Measurements from ENCODE around the gene SPATA4. TPM values are rescaled to one million over a fixed set of nuclear protein-coding genes. Genes with fewer than 3 reads are reported as not detected.

Gene SPATA4
- total and polyA plus RNA-seq, 9 of the 15 experiments (the other 6 are each of a cell fraction or from before 2014, with no cell fraction given), result not detected

DNA sequence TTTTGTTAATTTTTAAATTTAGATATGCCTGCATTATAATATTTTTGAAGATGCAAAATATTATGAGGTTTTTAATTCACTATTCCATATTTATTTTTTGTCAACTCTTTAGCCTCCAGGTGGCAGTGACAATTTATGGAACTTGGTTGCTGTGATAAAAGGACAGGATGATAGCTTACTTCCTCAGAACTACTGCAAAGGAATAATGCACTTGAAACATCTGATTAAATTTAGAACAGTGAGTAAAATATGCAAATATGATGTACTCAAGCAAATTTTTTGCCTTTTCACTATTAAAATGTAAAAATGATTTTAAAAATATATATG lies 45.1 kb downstream of the SPATA4 start:
- Histone ChIP-seq H4K20me1 (replicated peaks; ENCODE audit: control insufficient read depth, insufficient read depth, low read length) (no peaks in the 10 kb centered on the region), H3K4me3 (no peak overlapping the region), H2AFZ (ENCODE audit: low read depth, low read length) (no peak overlapping the region), H3K79me2 (ENCODE audit: control insufficient read depth, insufficient read depth, low read length) (no peaks in the 10 kb centered on the region), H3K9me3 (replicated peaks; ENCODE audit: control insufficient read depth, insufficient read depth, low read depth, low read length) (no peaks in the 10 kb centered on the region), H3K4me1 (replicated peaks in 1 of 2; ENCODE audit: control insufficient read depth in 2 of 2, insufficient read depth in 2 of 2, low read length in 2 of 2) (no peaks in the 10 kb centered on the region), H3K36me3 (ENCODE audit: control insufficient read depth, insufficient read depth, low read length) (no peaks in the 10 kb centered on the region), H3K27me3 (ENCODE audit: control insufficient read depth in 2 of 2, insufficient read depth in 2 of 2, low read length in 2 of 2) (no peaks in the 10 kb centered on the region), H3K27ac (ENCODE audit: extremely low read depth, low read depth, low read length) (no peak overlapping the region), H3K9ac (ENCODE audit: insufficient read depth in 1 of 2, low read depth in 2 of 2, low read length in 2 of 2) (no peak overlapping the region), H3K9me1 (ENCODE audit: control insufficient read depth, insufficient read depth, low read length) (no peaks in the 10 kb centered on the region), H3K4me2 (ENCODE audit: insufficient read depth, low read length) (no peak overlapping the region)
- no peak for ATAC-seq
- intact Hi-C loops (cut with micrococcal nuclease), result loop anchor here (1.0 kb wide), 1 partner anchor 191 kb away; no protein-coding TSS in a partner anchor
- in situ Hi-C loops (cut with MboI), result no loop called here
- ChIA-PET CTCF (ENCODE audit: low intra/inter-chr PET ratio) (interaction anchor here (2.2 kb wide), 1 partner anchor 190 kb away, joined by 20 read pairs; no protein-coding TSS in a partner anchor), POLR2A (interaction anchor here (0.7 kb wide), 1 partner anchor 158 kb away, joined by 3 read pairs; no protein-coding TSS in a partner anchor)
- no peak for FAIRE-seq
- no TSS peak for BruUV-seq (replicated peaks)
- DNase-seq (ENCODE audit: extremely low read depth in 1 of 4, low spot score in 3 of 4), result peak in 2 of 4 experiments; percentile 2
- TF ChIP-seq, protein P1, sequence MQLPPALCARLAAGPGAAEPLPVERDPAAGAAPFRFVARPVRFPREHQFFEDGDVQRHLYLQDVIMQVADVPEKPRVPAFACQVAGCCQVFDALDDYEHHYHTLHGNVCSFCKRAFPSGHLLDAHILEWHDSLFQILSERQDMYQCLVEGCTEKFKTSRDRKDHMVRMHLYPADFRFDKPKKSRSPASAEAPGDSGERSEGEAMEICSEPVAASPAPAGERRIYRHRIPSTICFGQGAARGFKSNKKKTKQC (CRISPR knock-in tag; IDR thresholded peaks at IDR 0.05), result no peak
- no peak for TF ChIP-seq ZNF232 (CRISPR knock-in tag; IDR thresholded peaks at IDR 0.05)
- TF ChIP-seq ZNF57 (CRISPR knock-in tag; IDR thresholded peaks at IDR 0.05), result no peak
- TF ChIP-seq ZBTB8A (IDR thresholded peaks at IDR 0.05; ENCODE audit: partially characterized antibody), result no peak
- no peak for TF ChIP-seq ZNF79 (CRISPR knock-in tag; IDR thresholded peaks at IDR 0.05; ENCODE audit: low read depth)
- TF ChIP-seq, protein P2, sequence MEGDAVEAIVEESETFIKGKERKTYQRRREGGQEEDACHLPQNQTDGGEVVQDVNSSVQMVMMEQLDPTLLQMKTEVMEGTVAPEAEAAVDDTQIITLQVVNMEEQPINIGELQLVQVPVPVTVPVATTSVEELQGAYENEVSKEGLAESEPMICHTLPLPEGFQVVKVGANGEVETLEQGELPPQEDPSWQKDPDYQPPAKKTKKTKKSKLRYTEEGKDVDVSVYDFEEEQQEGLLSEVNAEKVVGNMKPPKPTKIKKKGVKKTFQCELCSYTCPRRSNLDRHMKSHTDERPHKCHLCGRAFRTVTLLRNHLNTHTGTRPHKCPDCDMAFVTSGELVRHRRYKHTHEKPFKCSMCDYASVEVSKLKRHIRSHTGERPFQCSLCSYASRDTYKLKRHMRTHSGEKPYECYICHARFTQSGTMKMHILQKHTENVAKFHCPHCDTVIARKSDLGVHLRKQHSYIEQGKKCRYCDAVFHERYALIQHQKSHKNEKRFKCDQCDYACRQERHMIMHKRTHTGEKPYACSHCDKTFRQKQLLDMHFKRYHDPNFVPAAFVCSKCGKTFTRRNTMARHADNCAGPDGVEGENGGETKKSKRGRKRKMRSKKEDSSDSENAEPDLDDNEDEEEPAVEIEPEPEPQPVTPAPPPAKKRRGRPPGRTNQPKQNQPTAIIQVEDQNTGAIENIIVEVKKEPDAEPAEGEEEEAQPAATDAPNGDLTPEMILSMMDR (IDR thresholded peaks at IDR 0.05 in 2 of 3, conservative IDR thresholded peaks at IDR 0.05 in 1 of 3; ENCODE audit: insufficient read depth in 2 of 3, low read depth in 1 of 3, low read length in 3 of 3), result peak in 1 of 3 experiments; percentile 35; a peak in 2 of 6 replicates
- TF ChIP-seq, protein P3, sequence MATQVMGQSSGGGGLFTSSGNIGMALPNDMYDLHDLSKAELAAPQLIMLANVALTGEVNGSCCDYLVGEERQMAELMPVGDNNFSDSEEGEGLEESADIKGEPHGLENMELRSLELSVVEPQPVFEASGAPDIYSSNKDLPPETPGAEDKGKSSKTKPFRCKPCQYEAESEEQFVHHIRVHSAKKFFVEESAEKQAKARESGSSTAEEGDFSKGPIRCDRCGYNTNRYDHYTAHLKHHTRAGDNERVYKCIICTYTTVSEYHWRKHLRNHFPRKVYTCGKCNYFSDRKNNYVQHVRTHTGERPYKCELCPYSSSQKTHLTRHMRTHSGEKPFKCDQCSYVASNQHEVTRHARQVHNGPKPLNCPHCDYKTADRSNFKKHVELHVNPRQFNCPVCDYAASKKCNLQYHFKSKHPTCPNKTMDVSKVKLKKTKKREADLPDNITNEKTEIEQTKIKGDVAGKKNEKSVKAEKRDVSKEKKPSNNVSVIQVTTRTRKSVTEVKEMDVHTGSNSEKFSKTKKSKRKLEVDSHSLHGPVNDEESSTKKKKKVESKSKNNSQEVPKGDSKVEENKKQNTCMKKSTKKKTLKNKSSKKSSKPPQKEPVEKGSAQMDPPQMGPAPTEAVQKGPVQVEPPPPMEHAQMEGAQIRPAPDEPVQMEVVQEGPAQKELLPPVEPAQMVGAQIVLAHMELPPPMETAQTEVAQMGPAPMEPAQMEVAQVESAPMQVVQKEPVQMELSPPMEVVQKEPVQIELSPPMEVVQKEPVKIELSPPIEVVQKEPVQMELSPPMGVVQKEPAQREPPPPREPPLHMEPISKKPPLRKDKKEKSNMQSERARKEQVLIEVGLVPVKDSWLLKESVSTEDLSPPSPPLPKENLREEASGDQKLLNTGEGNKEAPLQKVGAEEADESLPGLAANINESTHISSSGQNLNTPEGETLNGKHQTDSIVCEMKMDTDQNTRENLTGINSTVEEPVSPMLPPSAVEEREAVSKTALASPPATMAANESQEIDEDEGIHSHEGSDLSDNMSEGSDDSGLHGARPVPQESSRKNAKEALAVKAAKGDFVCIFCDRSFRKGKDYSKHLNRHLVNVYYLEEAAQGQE (IDR thresholded peaks at IDR 0.05; ENCODE audit: borderline replicate concordance), result peak; percentile 24; the same call in 1 of the 2 replicates
- TF ChIP-seq, protein P3 (CRISPR knock-in tag; IDR thresholded peaks at IDR 0.05; ENCODE audit: low read depth), result no peak
- TF ChIP-seq KLF16 (IDR thresholded peaks at IDR 0.05), result no peak
- TF ChIP-seq MEF2A (IDR thresholded peaks at IDR 0.05; ENCODE audit: control insufficient read depth, low read depth, low read length), result no peak
- no peak for TF ChIP-seq FOSL1 (tag; conservative IDR thresholded peaks at IDR 0.05)
- no peak for TF ChIP-seq CEBPG (CRISPR knock-in tag; IDR thresholded peaks at IDR 0.05)
- no peak for TF ChIP-seq CEBPG (tag; conservative IDR thresholded peaks at IDR 0.05 in 1 of 2, IDR thresholded peaks at IDR 0.05 in 1 of 2)

All from K562 (cell line).